Smooth muscle cell (in vitro differentiated cells): ENCODE data around the gene LCLAT1. TPM values are rescaled to one million over a fixed set of nuclear protein-coding genes. Genes with fewer than 3 reads are reported as not detected.
A peak's percentile ranks its signal among the peaks of the same experiment; 100 is the strongest.

ENCODE experiments used
- DNase-seq: peaks from one replicate; lab custom pipeline; 2025; ENCODE audit not compliant: unreplicated experiment; lab: John Stamatoyannopoulos, UW
- H2AFZ ChIP-seq: fragments of 200-600 bp; sonication (generic); 2 replicates; pipeline ENCODE4 v1.6.0; 2016; ENCODE audit warnings: antibody characterized with exemption, low read depth, mild to moderate bottlenecking
- H3F3A ChIP-seq: fragments of 200-600 bp; sonication (generic); 2 replicates; pipeline ENCODE4 v1.6.0; 2017; ENCODE audit warnings: antibody characterized with exemption, low read depth
- H3K27ac ChIP-seq: fragments of 200-600 bp; sonication (generic); 2 replicates; pipeline ENCODE4 v1.5.1; 2016; ENCODE audit warnings: low read depth, mild to moderate bottlenecking
- H3K27me3 ChIP-seq: fragments of 200-600 bp; sonication (generic); 2 replicates; pipeline ENCODE4 v1.6.1; 2016; ENCODE audit warnings: low read depth, mild to moderate bottlenecking
- H3K36me3 ChIP-seq: fragments of 200-600 bp; sonication (generic); 2 replicates; pipeline ENCODE4 v1.5.1; 2016; ENCODE audit warnings: low read depth
- H3K4me1 ChIP-seq: fragments of 200-600 bp; sonication (generic); 2 replicates; pipeline ENCODE4 v1.5.1; 2016; ENCODE audit warnings: low read depth
- H3K4me2 ChIP-seq: fragments of 200-600 bp; sonication (generic); 2 replicates; pipeline ENCODE4 v1.6.0; 2016; ENCODE audit warnings: mild to moderate bottlenecking
- H3K4me3 ChIP-seq: fragments of 200-600 bp; sonication (generic); 2 replicates; pipeline ENCODE4 v1.5.1; 2016; ENCODE audit warnings: mild to moderate bottlenecking
- H3K79me2 ChIP-seq: fragments of 200-600 bp; sonication (generic); 2 replicates; pipeline ENCODE4 v1.6.0; 2016; ENCODE audit warnings: low read depth, mild to moderate bottlenecking
- H3K9ac ChIP-seq: fragments of 200-600 bp; sonication (generic); 2 replicates; pipeline ENCODE4 v1.6.0; 2016; ENCODE audit warnings: low read depth
- H3K9me3 ChIP-seq: fragments of 200-600 bp; sonication (generic); replicated peaks from 2 replicates; pipeline ENCODE4 v1.5.1; 2016; ENCODE audit warnings: low read depth
- H4K20me1 ChIP-seq: fragments of 200-600 bp; sonication (generic); 2 replicates; pipeline ENCODE4 v1.6.0; 2016; ENCODE audit warnings: low read depth
- CTCF ChIP-seq: fragments of 200-600 bp; sonication (generic); IDR thresholded peaks from 2 replicates; pipeline ENCODE4 v1.5.1; 2017; ENCODE audit warnings: borderline replicate concordance, mild to moderate bottlenecking, antibody characterized with exemption; ENCODE audit not compliant: insufficient read depth, poor library complexity, severe bottlenecking
- WGBS: methylation state at CpG from one replicate; pipeline ENCODE4 v1.1.7; 2016; ENCODE audit warnings: low lambda C conversion rate; 5-methylcytosine and 5-hydroxymethylcytosine counted together
- polyA plus RNA-seq: library from polyadenylated mRNA; unstranded; fragments of >200 nt; fragmentation: Nextera tagmentation; extraction: Ambion mirVana; gene quantifications from 2 replicates; pipeline ENCODE4 v1.2.1, GENCODE V29; 2016
- total RNA-seq: library from RNA; depleted of rRNA; stranded (reverse); fragments of >200 nt; gene quantifications from 2 replicates; pipeline ENCODE4 v1.2.3, GENCODE V29; 2014

LCLAT1 gene
- total and polyA plus RNA-seq, 2 experiments from 2014 or later, result 2.6 to 11.7 TPM

DNA sequence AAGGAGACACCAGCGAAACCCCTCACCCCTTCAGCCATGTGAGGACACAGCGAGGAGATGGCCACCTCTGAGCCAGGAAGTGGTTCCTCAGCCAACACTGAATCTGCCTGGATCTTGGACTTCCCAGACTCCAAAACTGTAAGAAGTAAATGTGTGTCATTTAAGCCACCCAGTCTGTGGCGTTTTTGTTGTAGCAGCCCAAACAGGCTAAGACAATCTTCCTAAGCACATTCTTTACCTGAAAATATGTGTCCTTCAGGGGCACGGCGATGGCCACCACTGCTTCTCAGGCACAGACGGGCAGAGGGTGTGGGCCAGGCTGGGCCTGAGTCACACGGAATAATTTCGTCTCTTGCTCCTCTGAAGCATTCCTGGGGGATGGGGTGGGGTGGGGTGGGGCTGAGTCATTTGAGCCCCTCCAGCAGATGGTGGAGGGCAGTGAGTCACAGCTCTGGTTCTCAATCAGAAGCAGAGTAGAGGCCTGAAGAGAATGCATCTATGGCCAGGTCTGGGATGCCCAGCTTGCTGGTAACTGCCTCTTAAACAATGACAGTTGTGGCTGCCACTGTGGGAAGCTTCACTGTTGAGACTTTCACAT, 217.8 kb downstream of the LCLAT1 start:
- Histone ChIP-seq H3K4me1 (peaks cover 4% of the 10 kb centered on the region), H4K20me1 (no peaks in the 10 kb centered on the region), H3K9me3 (peaks cover 12% of the 10 kb centered on the region), H3K36me3 (no peaks in the 10 kb centered on the region), H3K27me3 (no peaks in the 10 kb centered on the region), H3F3A (peaks cover 11% of the 10 kb centered on the region), H3K9ac (peak overlapping the region; percentile 69), H3K4me2 (peak overlapping the region; percentile 40), H3K79me2 (no peaks in the 10 kb centered on the region), H2AFZ (peak overlapping the region; percentile 56), H3K4me3 (no peak overlapping the region), H3K27ac (peak overlapping the region; percentile 97)
- no peak for TF ChIP-seq CTCF
- DNase-seq, result no peak
- 29% methylated on average over 8 of the region's 8 CpGs for WGBS

GRCh38 chr2:30665761-30666265, 218.8 kb downstream of the LCLAT1 start:
- no peak for TF ChIP-seq CTCF
- Histone ChIP-seq H3K4me3 (no peak overlapping the region), H3K9ac (peak overlapping the region; percentile 44), H4K20me1 (no peaks in the 10 kb centered on the region), H3K27ac (peak overlapping the region; percentile 97), H3K27me3 (no peaks in the 10 kb centered on the region), H3K36me3 (no peaks in the 10 kb centered on the region), H3K4me1 (peaks cover 4% of the 10 kb centered on the region), H2AFZ (no peak overlapping the region), H3K79me2 (no peaks in the 10 kb centered on the region), H3K9me3 (peaks cover 12% of the 10 kb centered on the region), H3K4me2 (no peak overlapping the region), H3F3A (peaks cover 11% of the 10 kb centered on the region)
- WGBS, result 86% methylated on average over 3 of the region's 3 CpGs
- DNase-seq, result no peak

DNA sequence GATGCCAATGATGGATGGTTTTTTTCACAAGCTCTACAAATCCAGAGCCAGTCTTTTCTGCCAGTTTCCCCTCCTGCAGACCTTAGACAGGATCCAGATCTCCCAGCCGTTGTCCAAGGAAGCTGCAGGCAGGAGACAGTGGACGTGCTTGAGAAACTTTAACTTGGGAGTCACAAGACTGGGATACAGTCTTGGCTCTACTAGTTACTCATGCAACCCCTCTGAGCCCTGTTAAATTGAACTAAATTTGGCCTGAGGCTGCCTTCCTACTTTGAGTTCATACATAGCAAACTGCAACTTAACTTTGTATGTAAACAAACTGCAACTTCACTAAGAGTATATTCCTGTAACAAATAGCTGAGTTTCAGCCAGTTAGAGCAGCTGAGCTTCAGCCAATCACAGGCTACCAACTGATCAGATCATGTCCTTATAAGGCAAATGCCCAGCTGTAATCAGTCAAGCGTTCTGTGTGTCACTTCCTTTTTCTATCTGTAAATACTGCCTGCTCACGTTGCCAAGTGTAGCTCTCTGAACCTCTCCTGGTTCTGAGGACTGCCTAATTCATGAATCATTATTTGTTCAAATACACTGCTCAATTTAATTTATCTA, 219.3 kb downstream of the LCLAT1 start:
- Histone ChIP-seq H2AFZ (no peak overlapping the region), H3K9ac (no peak overlapping the region), H3K4me2 (no peak overlapping the region), H4K20me1 (no peaks in the 10 kb centered on the region), H3F3A (peaks cover 11% of the 10 kb centered on the region), H3K4me3 (no peak overlapping the region), H3K27me3 (no peaks in the 10 kb centered on the region), H3K36me3 (no peaks in the 10 kb centered on the region), H3K9me3 (peaks cover 12% of the 10 kb centered on the region), H3K4me1 (peaks cover 4% of the 10 kb centered on the region), H3K27ac (peak overlapping the region; percentile 97), H3K79me2 (no peaks in the 10 kb centered on the region)
- DNase-seq, result no peak
- no peak for TF ChIP-seq CTCF
- WGBS, result 33% methylated on average over 4 of the region's 4 CpGs
